ENCODE results near the gene ZSCAN25.
"Not testable (repeated sequence)": the region's sequence is repeated elsewhere in the genome, so short reads cannot be mapped to it uniquely, and the experiment has no call there.

The ZSCAN25 gene

GRCh38 chr7:99618726-99619125 lies 2.0 kb downstream of the ZSCAN25 start:
- no peak for DNase-seq

GRCh38 chr7:99619571-99620130 lies 2.9 kb downstream of the ZSCAN25 start:
- no peak for DNase-seq

- DNase-seq: no peak
These were observed 4.5 kb downstream of the ZSCAN25 start for GRCh38 chr7:99621271-99621670.

- no peak for DNase-seq
These were observed 5.8 kb downstream of the ZSCAN25 start for GRCh38 chr7:99622596-99622995.

GRCh38 chr7:99623091-99623693 lies 6.4 kb downstream of the ZSCAN25 start:
- DNase-seq: no peak

GRCh38 chr7:99623702-99624447 lies 7.1 kb downstream of the ZSCAN25 start:
- DNase-seq: peak; percentile 36

GRCh38 chr7:99624484-99624883 lies 7.7 kb downstream of the ZSCAN25 start:
- DNase-seq: peak; percentile 74

GRCh38 chr7:99625321-99625720 lies 8.6 kb downstream of the ZSCAN25 start:
- DNase-seq: no peak

GRCh38 chr7:99625961-99626360 lies 9.2 kb downstream of the ZSCAN25 start:
- no peak for DNase-seq

GRCh38 chr7:99626661-99627060 lies 9.9 kb downstream of the ZSCAN25 start:
- no peak for DNase-seq

GRCh38 chr7:99627513-99627912 lies 10.8 kb downstream of the ZSCAN25 start:
- DNase-seq: no peak

- no peak for DNase-seq
These were observed 12.0 kb downstream of the ZSCAN25 start for GRCh38 chr7:99628471-99629465.

GRCh38 chr7:99629643-99630042 lies 12.9 kb downstream of the ZSCAN25 start:
- no peak for DNase-seq

GRCh38 chr7:99631295-99632109 lies 14.8 kb downstream of the ZSCAN25 start:
- DNase-seq: no peak

GRCh38 chr7:99637414-99637813 lies 20.7 kb downstream of the ZSCAN25 start:
- DNase-seq: not testable (repeated sequence)

GRCh38 chr7:99638731-99639130 lies 22.0 kb downstream of the ZSCAN25 start:
- DNase-seq: no peak

- no peak for DNase-seq
These were observed 22.5 kb downstream of the ZSCAN25 start for GRCh38 chr7:99639267-99639666.

- no peak for DNase-seq
These were observed 25.3 kb downstream of the ZSCAN25 start for GRCh38 chr7:99642027-99642426.

GRCh38 chr7:99643464-99643863 lies 26.7 kb downstream of the ZSCAN25 start:
- DNase-seq: no peak

- no peak for DNase-seq
These were observed 27.7 kb downstream of the ZSCAN25 start for GRCh38 chr7:99644431-99644830.

GRCh38 chr7:99645590-99645989 lies 28.8 kb downstream of the ZSCAN25 start:
- no peak for DNase-seq

- DNase-seq: no peak
These were observed 32.1 kb downstream of the ZSCAN25 start for GRCh38 chr7:99648843-99649242.
